GM12874 (cell line): ENCODE data around the gene INSL3.

Source experiments
- TF ChIP-seq, protein P1 (sequence below): IDR thresholded peaks from 2 replicates; pipeline ENCODE4 v1.5.1; 2011; ENCODE audit warnings: low read depth, mild to moderate bottlenecking, control low read depth, low read length, moderate library complexity; ENCODE audit not compliant: insufficient read depth

INSL3 gene

DNA sequence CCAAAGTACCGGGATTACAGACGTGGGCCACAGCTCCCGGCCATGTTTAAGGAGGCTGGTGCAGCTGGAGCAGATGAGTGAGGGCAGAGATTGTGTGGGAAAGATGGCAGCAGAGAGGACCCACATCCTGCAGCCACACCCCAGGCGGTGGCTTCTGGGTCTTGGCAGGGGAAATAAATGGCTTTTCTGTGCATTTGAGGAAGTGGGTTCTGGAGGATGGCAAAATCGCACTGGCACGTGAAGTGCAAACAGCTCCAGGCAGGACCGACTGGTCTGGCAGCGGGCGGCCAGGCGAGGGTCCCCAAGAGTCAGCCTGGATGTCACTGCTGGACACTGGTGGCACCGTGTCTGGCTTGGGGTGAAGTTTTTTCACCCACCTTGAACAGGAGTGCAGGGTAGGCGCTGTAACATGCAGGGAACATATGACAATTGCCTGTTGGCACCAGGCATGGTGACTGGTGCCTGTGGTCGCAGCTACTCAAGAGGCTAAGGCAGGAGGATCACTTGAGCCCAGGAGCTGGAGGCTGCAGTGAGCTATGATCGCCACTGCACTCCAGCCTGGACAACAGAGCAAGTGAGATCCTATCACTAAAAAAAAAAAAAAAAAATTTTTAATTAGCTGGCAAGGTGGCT, 17.9 kb downstream of the INSL3 start:
- TF ChIP-seq, protein P1, sequence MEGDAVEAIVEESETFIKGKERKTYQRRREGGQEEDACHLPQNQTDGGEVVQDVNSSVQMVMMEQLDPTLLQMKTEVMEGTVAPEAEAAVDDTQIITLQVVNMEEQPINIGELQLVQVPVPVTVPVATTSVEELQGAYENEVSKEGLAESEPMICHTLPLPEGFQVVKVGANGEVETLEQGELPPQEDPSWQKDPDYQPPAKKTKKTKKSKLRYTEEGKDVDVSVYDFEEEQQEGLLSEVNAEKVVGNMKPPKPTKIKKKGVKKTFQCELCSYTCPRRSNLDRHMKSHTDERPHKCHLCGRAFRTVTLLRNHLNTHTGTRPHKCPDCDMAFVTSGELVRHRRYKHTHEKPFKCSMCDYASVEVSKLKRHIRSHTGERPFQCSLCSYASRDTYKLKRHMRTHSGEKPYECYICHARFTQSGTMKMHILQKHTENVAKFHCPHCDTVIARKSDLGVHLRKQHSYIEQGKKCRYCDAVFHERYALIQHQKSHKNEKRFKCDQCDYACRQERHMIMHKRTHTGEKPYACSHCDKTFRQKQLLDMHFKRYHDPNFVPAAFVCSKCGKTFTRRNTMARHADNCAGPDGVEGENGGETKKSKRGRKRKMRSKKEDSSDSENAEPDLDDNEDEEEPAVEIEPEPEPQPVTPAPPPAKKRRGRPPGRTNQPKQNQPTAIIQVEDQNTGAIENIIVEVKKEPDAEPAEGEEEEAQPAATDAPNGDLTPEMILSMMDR, result no peak

DNA sequence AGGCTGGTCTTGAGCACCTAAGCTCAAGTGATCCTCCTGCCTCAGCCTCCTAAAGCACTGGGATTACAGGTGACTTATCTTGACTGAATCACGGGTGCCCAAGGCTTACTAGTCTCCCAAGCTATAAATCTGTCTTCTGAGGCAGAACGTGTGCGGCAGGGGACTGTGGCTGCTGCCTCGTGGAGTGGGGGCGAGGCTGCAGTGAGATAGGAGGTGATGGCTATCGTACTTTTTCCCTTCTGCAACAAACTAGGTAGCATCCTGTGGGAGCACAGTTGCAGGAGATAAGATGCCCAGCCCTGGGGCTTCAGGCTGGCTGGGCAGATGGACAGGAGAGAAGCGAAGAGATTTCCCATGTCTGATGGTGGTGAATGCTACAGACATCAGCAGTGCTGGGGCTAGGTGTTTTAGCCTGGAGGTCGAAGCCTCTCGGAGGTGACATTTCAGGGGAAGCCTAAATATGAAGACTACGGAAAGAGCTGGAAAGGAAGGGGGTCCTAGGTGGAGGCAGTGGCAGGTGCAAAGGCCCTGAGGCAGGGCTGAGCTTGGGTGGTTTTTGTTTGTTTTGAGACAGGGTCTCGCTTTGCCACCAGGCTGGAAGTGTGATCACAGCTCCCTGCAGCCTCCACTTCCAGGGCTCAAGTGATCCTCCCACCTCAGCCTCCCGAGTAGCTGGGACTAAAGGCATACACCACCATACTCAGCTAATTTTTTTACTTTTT, 19.0 kb downstream of the INSL3 start:
- TF ChIP-seq, protein P1, result no peak

DNA sequence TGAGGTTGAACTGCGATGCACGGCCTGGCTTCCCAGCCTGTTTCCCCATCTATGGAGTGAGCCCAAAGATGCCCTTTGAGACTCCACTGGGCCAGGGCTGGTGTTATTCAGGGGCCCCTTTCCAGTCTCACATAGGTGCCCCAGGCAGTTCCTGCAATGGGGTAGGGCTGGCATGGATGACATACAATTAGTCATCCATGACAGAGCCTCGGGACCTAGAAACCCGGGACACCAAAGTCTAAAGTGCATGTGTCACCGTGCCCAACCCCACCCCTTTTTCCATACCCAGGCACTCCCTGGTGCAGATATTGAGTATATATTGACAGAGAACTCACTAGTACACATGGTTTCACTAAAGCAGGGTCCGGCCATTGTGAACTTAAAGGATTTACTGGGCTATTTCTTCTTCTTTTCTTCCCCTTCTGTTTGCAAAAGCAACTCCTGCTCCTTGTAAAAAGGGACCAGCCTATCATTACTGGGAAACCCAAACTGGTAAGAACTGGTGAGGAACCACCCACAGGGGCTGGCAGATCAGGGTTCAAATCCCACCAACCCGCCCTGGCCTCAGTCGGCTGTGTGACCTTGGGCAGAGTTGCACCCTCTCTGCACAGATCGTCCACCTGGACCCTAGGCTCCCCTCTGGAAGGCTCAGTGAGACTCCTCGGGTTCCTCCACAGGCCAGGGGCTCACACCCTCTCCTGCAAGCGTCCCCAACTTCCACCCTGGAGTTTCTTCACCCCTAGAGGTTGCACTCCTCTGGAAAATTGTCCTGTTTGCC, 23.7 kb downstream of the INSL3 start:
- TF ChIP-seq, protein P1, result no peak

DNA sequence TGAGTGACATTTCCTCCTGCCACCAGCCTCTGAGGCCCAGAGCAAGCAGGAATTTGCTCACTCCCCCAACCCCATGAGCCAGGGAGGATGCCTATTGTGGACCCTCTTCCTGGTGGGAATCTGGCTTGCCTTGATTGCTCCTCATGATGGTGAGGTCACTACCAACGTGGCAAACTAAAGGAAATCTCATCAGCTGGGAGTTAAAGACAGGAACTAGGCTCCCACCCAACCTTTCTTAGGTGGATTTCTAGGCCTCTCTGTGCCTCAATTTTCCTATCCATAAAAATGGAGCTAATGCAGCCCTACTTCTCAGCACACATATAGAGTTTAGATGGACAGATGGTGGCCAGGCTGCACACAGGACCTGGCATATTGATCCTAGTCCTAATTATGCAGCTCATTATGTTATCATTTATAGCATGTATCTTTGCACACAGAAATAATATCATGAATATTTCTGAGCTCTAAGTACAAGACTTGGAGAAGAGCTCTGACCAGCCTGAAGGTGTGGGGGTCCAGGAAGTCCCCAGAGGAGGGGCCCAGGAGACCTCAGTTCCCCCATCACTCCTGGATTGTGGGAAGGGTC, 24.4 kb downstream of the INSL3 start:
- TF ChIP-seq, protein P1, result no peak

DNA sequence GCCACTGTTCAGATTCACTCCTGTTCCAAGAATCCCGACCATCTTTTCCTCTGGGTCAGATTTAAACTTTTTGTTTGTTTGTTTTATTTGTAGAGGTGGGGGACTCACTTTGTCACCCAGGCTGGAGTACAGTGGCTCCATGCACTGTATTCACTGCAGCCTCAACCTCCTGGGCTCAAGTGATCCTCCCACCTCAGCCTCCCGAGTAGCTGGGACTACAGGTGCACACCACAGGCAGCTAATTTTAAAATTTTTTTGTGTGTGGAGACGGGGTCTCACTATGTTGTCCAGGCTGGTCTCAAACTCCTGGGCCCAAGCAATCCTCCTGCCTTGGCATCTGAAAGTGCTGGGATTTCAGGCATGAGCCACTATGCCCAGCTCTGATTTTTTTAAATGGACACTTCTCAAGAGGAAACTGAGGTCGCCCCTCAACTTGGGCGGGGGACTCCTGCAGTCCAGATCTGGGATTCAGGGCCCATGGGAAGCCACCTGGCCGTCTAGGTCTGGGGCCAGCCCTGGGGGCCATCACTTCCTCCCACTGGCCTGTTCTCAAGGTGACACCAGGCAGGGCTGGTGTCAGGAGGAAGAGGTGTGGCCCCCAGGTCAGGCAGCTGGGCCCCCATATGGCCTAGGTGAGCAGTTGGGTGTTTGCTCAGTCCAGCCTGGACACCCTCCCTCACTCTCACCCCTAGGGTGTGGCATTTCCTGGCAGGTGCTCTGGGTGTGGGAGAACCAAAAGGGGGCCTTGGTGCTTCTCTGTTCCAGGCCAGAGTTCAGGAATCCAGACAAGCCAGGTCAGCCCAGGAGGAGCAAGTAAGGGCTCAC, 25.1 kb downstream of the INSL3 start:
- TF ChIP-seq, protein P1, result no peak

DNA sequence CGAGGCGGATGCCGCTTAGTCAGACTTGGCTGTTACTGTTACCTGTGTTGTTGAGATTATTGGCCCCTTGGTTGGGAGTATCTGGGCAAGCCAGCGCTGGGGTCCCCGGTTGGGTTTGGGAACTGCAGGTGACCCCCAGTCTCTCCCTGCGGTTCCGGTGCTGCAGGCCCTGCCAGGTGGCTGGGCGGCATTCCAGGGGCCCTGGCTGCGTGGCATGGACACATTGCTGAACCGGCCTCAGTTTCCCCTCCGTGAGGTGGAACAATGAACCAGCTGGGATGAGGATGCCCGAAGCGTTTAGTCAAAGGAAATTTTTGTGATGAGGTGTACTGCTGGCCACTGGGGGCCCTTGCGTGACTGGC, 25.8 kb downstream of the INSL3 start:
- TF ChIP-seq, protein P1, result no peak
